Stimulated activated CD8-positive, alpha-beta memory T cell treated with anti-CD3 and anti-CD28 coated beads, Interleukin-12 subunit alpha, Interleukin-12 subunit beta, amount 100 ng/mL, for 1 hour (primary cell): Measurements from ENCODE around the gene CCT2.
"Not testable (repeated sequence)": the region's sequence is repeated elsewhere in the genome, so short reads cannot be mapped to it uniquely, and the experiment has no call there.

Experiments used
- DNase-seq: peaks from one replicate; pipeline ENCODE4 v3.0.0-alpha.2; 2020; ENCODE audit warnings: low read depth

The CCT2 gene

DNA sequence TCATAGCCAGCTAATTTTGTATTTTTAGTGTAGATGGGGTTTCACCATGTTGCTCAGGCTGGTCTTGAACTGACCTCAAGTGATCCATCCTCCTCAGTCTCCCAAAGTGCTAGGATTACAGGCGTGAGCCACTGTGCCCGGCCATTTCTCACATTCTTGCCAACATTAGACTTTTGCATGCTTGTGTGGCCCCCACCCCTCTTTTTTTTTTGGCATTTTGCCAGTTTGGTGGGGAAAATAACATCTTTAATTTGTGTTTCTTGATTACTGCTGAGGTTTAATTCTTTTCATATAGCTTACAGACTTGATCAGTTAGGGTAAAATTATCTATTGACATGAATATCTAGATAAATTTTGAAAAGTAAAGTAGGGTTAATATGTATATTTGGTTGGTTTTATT, 3.8 kb downstream of the CCT2 start:
- no peak for DNase-seq

DNA sequence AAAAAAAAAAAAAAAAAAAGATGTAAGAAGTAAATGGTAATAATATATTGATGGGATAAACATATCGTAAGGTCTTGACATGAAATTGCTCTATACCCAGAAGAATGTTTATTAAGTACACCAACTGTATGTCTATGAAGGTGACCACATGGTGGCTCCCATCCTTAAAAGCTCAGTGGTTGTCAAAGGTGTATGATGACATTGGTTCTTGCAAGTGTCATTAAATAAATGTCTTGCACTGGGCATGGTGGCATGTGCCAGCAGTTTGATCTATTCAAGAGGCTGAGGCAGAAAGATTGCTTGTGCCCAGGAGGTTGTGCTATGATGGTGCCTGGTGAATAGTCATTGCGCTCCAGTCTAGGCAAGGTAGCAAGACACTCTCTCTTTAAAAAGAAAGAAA, 10.4 kb downstream of the CCT2 start:
- DNase-seq, result no peak

DNA sequence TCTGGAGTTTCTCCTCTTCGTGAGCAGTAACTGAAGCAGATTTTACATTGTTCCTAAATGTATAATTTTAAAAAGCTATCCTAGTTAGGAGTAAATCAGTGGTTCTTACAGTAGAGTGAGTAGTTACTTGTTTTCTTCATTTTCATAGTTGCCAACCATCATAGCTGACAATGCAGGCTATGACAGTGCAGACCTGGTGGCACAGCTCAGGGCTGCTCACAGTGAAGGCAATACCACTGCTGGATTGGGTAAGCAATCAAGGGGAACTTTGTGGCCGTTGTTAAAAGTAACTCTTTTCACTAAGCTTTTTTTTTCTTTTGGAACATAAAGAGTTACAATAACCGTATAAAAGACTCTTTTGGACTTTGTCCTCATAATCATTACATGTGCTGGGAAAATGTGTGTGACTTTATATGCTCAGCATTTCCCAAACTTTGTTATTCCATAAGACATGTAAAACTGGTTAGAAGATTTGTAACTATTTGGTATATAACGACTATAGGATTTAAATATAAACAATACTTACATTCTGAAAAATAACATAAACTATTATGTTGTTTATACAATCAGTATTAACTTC, 13.0 kb downstream of the CCT2 start:
- DNase-seq, result no peak

DNA sequence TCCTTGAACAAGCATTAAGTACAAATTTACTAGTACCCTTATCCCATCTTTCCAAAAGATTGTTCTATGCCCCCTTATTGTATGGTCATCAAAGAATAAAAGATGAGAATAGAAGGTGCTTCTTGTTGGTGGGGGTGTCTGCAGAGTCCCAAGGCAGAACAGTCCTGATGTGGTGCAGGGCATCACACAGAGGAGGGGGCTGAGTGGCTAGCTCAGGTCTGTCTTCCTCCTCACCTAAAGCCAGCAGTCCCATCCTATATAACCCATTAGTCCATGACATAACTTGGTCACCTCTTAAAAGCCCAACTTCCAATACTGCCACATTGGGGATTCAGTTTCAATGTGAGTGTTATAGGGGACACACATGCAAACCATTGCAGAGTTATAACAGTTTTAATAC, 15.5 kb downstream of the CCT2 start:
- no peak for DNase-seq

DNA sequence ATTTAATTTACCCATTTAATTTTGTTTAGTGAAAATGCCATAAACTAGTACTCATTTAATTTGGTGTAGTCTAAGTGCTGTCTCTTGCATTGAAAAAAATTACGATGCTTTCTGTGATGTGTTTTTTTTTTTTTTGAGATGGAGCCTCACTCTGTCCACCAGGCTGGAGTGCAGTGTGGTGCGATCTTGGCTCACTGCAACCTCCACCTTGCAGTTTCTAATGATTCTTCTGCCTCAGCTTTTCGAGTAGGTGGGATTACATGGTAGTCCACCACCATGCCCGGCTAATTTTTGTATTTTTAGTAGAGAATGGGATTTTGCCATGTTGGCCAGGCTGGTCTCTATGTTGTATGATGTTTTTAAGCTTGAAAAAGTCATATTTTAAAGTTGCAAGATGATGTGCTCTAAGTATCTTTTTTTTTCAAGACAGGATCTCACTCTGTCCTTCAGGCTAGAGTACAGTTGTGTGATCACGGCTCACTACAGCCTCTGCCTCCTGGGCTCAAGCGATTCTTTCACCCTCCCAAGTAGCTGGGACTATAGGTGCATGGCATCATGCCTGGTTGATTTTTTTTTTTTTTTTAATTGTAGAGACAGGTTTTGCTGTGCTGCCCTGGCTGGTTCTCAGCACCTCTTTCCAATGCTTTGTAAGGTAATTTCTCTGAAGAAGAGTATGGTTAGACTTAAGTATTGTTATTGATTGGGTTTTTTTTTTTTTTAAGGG, 16.9 kb downstream of the CCT2 start:
- DNase-seq, result no peak

DNA sequence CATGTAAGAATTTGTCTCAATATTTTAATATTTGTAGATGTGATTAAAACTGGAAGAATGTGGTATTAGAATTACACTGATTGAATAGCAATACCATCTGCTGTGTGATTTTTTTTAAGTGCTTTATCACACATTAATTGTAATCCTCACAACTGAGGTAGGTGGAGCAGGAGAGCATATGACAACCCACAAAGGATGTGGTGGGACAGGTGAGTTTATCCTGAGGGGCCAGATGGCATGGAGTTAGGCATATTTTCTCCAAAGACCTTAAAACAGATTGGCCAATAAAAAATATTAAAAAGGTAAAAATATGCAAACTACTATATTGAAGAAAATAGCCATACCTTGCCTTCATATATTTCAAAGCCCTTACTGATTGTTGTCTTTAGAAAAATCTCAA, 17.7 kb downstream of the CCT2 start:
- no peak for DNase-seq

DNA sequence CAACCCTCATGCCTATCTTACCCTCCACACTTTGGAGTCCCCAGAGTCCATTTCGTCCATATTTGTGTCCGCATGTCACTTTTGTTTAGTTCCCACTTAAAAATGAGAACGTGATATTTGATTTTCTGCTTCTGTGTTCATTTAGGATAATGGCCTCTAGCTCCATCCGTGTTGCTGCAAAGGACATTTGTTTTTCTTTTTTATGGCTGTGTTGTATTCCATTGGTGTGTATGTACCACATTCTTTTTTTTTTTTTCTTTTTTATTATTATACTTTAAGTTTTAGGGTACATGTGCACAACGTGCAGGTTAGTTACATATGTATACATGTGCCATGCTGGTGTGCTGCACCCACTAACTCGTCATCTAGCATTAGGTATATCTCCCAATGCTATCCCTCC, 18.3 kb downstream of the CCT2 start:
- DNase-seq, result not testable (repeated sequence)

DNA sequence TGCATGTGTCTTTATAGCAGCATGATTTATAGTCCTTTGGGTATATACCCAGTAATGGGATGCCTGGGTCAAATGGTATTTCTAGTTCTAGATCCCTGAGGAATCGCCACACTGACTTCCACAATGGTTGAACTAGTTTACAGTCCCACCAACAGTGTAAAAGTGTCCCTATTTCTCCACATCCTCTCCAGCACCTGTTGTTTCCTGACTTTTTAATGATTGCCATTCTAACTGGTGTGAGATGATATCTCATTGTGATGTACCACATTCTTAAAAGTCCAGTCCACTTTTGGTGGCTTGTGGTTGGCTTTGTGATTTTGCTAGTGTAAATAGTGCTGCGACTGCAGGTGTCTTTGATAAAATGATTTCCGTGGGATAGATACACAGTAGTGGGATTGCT, 19.0 kb downstream of the CCT2 start:
- not testable (repeated sequence) for DNase-seq

DNA sequence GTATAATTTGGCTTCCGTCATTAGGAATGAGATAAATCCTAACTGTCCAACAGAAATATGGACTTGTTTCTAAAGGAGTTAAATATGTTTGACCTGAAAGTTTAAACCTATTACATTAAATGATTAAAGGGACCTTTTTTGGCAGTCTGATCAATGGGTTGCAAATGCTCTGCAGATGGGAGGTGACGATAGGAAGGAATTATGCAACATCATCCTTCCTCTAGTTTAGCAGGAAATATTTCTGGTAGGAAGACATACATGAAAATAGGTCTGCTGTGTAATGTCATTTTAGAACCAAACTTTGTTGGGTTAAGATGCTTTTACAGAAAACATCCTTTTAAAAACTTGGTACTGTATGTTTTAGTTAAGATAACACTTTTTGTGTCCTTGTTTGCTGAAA, 22.9 kb downstream of the CCT2 start:
- DNase-seq, result no peak

DNA sequence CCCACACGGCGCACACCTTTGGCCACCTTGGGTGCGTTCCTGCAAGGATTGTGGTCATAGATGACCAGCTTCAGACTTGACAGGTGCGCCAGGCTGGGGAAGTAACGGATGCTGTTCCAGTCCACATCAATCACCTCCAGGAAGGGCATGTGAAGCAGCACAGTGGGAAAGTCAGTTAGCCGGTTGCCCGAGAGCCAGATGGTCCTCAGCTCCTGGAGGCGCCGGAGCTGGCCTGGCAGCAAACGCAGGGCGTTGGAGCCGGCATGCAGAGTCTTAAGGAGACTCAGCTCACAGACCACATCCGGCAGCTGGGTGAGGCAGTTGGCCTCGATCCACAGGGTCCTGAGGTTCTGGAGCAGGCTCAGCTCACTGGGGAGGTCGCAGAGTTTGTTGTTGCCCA, 24.9 kb downstream of the CCT2 start:
- no peak for DNase-seq

DNA sequence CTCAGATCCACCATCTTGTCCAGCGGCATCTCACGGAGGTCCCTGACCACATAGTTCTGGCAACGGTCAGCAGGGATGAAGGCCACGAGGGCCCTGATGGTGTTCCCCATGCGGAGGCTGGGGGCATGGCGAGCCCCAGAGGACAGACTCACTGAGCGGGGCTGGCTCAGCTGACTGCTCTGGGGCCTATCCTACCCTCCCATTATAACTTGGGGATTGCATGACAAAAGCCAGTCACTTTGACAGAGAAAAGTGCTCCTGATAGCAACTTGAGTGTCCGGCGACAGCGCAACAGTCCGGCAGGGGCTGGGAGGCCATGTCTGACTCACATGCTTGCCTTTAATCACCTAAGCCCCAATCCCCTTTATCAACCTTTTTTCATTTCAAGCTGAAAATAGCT, 25.5 kb downstream of the CCT2 start, which contains the start of gene LRRC10:
Gene LRRC10 (minus strand): TSS at position 179 of the 400 bp plus-strand sequence. CDS start 69 bp downstream, at position 110.
- DNase-seq, result no peak

DNA sequence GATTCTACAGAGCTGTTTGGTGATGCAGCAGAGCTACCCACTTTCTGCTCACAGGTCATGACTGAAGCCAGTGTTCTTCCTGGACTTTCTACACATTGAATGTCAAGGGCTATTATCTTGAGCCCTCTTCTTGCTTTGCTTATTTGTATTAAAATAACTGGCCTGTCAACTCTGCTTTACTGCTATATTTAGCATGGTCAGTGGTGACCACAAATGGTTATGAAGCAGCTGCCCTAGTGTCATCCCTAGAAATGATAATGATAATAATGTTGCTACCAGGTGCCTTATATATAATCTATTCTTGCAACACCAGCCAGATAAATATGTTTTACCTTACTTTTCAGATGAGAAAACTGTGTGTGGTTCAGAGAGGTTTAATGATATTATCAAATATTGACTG, 28.1 kb downstream of the CCT2 start:
- no peak for DNase-seq

DNA sequence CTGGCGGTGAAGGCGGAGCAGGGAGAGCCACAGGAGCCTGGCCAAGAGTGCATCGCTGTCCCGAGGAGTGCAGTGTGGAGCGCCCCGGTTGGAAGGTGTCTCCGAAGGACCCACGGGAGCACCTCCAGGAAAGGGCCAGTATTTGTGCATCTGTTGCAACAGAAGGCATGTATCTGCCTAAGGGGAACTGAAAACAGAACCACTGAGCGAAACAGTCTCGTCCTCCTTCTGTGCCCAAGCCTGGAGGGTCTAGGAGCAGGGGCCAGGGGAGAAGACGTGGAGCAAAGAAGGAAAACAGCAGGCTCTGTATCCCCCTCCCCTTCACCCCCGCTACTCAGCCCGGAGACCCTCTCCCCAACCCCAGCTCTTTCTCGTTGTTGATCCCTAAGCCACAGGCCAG, 30.8 kb downstream of the CCT2 start:
- DNase-seq, result no peak

DNA sequence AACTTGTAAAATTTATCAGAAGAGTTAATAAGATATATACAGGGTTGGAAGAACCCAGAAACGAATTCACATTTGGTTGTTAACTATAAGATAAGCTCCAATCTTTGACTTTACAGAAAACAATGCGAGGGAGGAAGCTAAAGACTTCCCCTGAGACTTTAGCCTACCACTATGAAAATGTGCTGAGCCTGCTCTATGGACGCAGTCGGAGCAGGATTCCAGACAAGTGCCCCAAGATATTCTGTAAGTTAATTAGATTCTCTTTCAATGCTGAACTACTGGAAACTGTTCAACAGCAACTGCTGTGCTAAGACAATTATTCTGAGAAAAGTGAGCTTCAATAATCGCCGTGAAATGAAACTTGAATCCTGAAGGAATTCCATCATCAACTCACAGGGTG, 33.8 kb downstream of the CCT2 start:
- no peak for DNase-seq

DNA sequence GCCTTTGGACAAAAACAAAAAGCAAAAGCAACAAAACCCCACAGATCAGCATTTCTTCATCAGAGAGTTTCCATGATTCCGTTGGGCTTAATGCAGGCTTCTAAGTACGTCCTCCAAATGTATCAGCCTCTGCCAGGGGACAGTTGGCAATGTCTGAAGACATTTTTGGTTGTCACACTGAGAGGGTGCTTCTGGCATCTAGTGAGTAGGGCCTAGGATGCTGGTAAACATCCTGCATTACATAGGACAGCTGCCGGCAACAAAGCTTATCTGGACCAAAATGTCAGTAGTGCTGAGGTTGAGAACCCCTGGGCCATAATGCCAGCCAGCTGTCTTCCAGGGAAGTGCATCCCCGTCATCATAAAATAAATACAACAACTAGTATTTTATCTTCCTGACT, 34.8 kb downstream of the CCT2 start:
- DNase-seq, result no peak

DNA sequence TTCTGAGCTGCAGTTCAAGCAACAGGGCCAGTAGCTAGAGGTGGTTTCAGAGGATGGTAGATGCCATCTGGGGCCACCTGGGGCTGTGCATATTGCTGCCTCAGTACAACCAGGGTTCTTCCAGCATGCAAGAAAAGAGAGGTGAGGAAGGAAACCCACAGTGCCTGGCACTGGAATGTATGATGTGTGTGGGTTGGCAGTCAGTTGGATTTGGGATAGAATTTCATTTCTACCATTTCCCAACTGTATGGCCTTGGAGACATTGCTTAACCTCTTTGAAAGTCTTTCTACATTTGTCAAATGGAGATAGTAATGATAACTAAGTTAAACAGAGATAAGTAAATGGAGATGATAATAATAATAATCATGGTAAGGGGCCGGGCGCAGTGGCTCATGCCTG, 35.7 kb downstream of the CCT2 start:
- DNase-seq, result no peak

DNA sequence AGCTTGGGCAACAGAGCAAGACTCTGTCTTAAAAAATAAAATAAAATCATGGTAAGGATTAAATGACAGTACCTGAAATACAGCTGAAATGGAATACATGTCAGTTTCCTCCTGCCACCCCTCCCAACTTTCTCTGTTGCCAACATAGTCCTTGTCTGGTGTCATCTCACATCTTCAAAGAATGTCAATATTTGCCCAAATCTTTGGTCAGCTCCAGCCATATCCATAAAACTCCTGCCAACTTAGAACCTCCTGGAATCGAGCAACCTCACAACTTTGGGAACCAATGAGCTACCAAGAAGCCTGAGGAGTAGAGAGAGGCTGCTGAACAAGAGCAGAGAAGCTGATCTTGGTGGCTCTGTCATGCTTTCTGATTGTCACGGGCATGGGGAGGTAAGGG, 36.3 kb downstream of the CCT2 start:
- DNase-seq, result no peak

DNA sequence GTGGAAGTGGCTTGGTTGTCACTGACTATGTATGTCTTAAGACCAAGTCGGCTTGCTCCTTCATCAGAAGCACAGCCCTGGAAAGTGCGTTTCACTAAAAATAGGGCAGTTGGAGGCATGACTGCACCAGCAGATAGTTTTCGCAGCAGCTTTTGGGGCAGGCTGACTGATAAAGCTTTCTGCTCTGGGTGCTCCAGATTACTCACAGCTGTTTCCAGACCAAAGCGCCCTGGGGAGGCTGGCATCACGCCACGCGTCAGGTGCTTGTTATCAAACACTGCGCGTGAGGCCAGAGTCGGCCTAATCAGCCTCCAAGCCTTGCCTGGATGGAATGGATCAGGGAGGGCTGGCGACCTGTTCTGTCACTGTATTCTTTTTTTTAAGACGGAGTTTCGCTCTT, 38.7 kb downstream of the CCT2 start:
- DNase-seq, result no peak

DNA sequence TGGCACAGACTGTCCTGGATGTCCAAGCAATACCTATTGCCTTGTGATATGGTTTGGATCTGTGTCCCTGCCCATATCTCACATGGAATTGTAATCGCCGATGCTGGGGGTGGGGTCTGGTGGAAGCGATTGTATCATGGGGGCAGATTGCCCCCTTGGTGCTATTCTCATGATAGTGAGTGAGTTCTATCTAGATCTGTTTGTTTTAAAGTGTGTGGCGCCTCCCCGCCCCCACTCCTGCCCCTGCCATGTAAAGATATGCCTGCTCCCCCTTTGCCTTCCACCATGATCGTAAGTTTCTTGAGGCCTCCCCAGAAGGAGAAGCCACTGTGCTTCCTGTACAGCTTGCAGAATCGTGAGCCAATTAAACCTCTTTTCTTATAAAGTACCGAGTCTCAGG, 42.2 kb downstream of the CCT2 start:
- DNase-seq, result no peak

DNA sequence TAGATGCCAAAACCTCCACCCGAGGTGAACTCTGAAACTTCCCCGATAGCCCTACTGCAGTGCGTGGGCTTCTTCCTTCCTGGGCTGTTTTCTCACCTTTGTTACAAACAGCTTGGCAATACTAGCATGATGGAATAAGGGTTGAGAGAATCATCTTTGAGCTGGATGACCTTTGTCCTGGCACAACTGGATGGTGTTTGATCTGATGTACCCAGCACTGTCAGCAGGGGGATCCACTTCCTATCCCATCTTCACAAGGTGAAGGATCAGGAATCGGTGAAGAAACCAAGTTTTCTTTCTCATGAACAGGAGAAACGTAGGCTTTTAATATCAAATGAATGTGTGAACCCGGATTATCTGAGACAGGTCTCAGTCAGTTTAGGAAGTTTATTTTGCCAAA, 44.9 kb downstream of the CCT2 start:
- DNase-seq, result no peak

DNA sequence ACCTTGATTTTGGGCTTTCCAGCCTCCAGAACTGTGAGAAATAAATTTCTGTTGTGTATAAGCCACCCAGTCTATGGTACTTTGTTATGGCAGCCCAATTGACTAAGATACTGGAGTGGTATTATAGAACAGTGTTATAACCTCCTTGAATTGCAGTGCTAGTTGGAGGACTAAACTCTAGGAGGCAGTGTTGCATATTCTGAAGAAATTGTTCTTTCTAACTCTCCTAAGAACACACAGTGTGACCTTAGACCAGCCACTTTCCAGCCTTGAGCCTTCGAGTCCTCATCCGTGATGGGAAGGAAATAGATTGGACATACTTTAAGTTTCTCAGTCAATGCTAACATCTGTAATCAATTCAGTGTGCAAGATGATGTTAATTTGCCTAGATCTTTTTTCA, 47.8 kb downstream of the CCT2 start:
- DNase-seq, result no peak

DNA sequence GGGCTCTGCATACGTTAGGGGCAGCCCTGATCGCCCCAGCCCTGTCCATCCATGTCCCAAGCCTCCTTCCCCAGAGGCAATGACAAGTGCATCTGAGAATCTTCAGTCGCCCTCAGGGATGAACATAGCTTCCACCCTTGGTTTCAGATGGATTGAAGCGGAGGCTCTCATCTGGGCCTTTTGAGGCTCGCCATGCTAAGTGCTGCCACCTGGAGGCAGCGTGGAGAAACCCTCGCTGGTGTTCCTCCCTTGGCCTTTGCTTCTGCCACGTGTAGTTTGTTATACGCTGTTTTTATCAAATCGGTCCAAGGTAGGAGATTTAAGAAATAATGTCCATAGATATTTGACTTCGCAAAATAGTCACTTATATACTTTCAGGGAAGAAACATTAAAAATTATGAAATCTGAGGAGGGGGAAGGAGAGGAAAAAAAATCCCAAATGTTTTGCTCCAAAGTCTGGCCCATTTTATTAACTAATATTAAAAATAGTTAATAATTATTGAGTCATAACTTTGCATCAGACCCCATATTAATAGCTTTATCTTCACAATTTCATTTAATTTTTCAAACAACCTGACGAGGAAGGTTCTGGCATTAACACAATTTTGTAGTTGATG, 54.2 kb downstream of the CCT2 start:
- DNase-seq, result peak; percentile 24

DNA sequence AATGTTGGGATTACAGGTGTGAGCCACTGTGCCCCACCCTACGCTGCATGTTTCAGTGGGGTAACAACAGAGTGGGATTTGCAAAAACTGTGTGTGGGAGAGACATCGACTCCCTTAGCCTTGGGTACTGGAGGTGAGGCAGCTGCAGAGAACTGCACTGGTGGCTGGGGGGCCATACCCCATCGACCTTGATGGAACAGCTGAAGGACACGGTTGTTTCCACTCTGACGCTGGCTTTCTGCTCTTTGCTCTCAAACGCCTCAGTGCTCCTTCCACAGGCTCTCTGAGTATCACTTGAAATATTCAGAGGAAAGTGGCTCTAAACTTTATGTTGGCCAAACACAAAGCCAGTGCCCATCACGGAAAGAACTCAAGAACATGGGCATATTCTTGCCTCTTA, 56.3 kb downstream of the CCT2 start:
- DNase-seq, result no peak

DNA sequence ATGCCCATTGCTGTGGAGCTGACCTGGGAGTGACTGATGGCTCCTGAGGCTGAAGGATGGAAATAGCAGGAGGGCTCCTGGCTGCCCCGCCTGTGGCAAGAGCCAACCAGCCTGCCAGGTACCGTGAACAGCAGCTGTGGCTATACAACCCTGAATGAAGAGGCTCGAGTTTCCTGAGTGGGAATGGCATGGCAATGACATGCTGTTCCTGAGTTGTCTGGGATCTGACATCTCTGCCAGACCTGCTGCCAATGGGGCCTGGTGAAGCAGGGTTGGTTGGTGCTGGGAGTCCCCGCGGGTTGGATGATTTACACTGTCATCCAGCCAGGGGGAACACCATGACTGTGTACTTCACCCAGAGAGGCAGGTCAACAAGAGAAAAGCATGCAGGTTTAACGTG, 57.3 kb downstream of the CCT2 start:
- DNase-seq, result no peak
